Activated T-cell treated with anti-CD3 and anti-CD28 coated beads for 4 hours (primary cell): ENCODE data around the gene USP17L29.
"Not testable (repeated sequence)": the region's sequence is repeated elsewhere in the genome, so short reads cannot be mapped to it uniquely, and the experiment has no call there.

Source experiments
- DNase-seq: peaks from one replicate; pipeline ENCODE4 v3.0.0-alpha.2; 2020

The USP17L29 gene, protein sequence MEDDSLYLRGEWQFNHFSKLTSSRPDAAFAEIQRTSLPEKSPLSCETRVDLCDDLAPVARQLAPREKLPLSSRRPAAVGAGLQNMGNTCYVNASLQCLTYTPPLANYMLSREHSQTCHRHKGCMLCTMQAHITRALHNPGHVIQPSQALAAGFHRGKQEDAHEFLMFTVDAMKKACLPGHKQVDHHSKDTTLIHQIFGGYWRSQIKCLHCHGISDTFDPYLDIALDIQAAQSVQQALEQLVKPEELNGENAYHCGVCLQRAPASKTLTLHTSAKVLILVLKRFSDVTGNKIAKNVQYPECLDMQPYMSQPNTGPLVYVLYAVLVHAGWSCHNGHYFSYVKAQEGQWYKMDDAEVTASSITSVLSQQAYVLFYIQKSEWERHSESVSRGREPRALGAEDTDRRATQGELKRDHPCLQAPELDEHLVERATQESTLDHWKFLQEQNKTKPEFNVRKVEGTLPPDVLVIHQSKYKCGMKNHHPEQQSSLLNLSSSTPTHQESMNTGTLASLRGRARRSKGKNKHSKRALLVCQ

GRCh38 chr4:9353338-9353737 is at the start of gene USP17L29:
Gene USP17L29 (plus strand): TSS chr4:9353638. CDS start chr4:9353638, 0 bp downstream.
- DNase-seq: not testable (repeated sequence)

- DNase-seq: not testable (repeated sequence)
These were observed 29.2 kb upstream of the USP17L29 start for GRCh38 chr4:9324191-9324590.

GRCh38 chr4:9324865-9325264 is 28.6 kb upstream of the USP17L29 start, which contains the start of gene USP17L24:
Gene USP17L24 (plus strand): TSS chr4:9325165. CDS start chr4:9325165, 0 bp downstream.
- not testable (repeated sequence) for DNase-seq

- DNase-seq: not testable (repeated sequence)
These were observed 23.8 kb upstream of the USP17L29 start, which contains the start of gene USP17L25 for GRCh38 chr4:9329611-9330010. Gene USP17L25 (plus strand): TSS chr4:9329911. CDS start chr4:9329911, 0 bp downstream.

GRCh38 chr4:9334358-9334757 is 19.1 kb upstream of the USP17L29 start, which contains the start of gene USP17L26:
Gene USP17L26 (plus strand): TSS chr4:9334658. CDS start chr4:9334658, 0 bp downstream.
- DNase-seq: not testable (repeated sequence)

- DNase-seq: not testable (repeated sequence)
These were observed 14.3 kb upstream of the USP17L29 start, which contains the start of gene USP17L5 for GRCh38 chr4:9339103-9339502. Gene USP17L5 (plus strand): TSS chr4:9339403. CDS start chr4:9339403, 0 bp downstream.

DNA sequence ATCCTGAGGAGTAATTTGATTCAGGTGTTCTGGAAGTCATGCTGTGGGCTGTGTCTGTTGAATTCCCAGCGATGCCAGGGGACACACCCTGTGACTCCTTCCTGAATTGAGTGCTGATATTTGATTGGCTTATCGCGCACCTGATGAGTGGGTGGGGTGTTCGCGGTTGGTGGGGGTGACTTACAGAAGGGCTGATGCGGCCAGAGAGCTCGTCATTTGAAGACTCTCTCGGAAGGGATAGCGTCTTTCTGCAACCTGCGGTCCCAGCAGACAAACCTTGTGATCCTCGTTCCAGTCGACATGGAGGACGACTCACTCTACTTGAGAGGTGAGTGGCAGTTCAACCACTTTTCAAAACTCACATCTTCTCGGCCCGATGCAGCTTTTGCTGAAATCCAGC is 9.6 kb upstream of the USP17L29 start, which contains the start of gene USP17L27:
USP17L27 (plus strand) TSS at position 301 of the 400 bp plus-strand sequence; CDS start at position 301, 0 bp downstream.
- not testable (repeated sequence) for DNase-seq

DNA sequence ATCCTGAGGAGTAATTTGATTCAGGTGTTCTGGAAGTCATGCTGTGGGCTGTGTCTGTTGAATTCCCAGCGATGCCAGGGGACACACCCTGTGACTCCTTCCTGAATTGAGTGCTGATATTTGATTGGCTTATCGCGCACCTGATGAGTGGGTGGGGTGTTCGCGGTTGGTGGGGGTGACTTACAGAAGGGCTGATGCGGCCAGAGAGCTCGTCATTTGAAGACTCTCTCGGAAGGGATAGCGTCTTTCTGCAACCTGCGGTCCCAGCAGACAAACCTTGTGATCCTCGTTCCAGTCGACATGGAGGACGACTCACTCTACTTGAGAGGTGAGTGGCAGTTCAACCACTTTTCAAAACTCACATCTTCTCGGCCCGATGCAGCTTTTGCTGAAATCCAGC is 4.8 kb upstream of the USP17L29 start, which contains the start of gene USP17L28:
USP17L28 (plus strand) TSS at position 301 of the 400 bp plus-strand sequence; CDS start at position 301, 0 bp downstream.
- not testable (repeated sequence) for DNase-seq

GRCh38 chr4:9350866-9351265 is 2.6 kb upstream of the USP17L29 start:
- not testable (repeated sequence) for DNase-seq

- DNase-seq: not testable (repeated sequence)
These were observed 9.4 kb downstream of the USP17L29 start, which contains the start of gene USP17L30 for GRCh38 chr4:9362829-9363228. Gene USP17L30 (plus strand): TSS chr4:9363129. CDS start chr4:9363129, 0 bp downstream.

GRCh38 chr4:9379881-9380280 is 26.4 kb downstream of the USP17L29 start:
- not testable (repeated sequence) for DNase-seq

DNA sequence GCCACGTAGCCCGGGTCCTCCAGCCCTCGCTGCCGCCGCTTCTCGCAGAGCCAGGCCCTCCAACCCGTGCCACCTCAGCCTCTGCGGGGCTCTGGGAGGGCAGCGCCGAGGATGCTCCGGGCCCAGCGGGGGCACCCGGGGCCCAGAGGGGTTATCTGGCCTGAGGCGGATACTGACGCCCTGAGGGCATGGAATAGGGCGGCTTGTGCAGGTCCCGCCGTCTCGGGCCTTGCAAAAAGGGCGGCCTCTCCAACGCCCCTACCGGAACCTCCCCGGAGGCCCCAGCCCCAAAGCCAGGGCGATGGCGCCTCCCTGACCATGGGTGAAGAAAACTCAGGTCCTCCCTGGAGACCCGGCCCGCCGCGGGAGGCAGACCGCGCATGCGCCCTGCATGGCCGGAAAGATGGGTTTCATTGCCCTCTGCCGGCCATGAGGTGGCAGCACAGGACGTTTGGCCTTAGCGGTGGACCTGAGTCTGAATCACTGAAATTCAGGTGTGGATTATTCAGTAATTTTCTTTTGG is 27.6 kb downstream of the USP17L29 start:
- DNase-seq: peak; percentile 38

GRCh38 chr4:9384126-9384525 is 30.7 kb downstream of the USP17L29 start:
- no peak for DNase-seq

- DNase-seq: not testable (repeated sequence)
These were observed 35.6 kb downstream of the USP17L29 start for GRCh38 chr4:9389001-9389400.
